Caco-2 (cell line): Measurements from ENCODE around the gene TFEC. TPM values are rescaled to one million over a fixed set of nuclear protein-coding genes. Genes with fewer than 3 reads are reported as not detected.

Experiments used
- BruUV-seq: library from RNA; stranded (reverse); fragments of 400-500 nt; replicated peaks from 2 replicates; lab custom pipeline; 2021; lab: Mats Ljungman, UMichigan
- CTCF ChIA-PET: fragments of 300-600 bp; sonication (Branson Sonifier 250); formaldehyde crosslinking; loops from one replicate; lab custom pipeline; 2022; ENCODE audit warnings: antibody characterized with exemption; lab: Charles Lee
- POLR2A ChIA-PET: fragments of 300-600 bp; sonication (Branson Sonifier 250); formaldehyde crosslinking; loops from one replicate; lab custom pipeline; 2022; ENCODE audit warnings: antibody characterized with exemption; lab: Charles Lee
- DNase-seq, 2 experiments: peaks; one replicate each; pipeline versions ENCODE4 v3.0.0 to v3.0.0-alpha.2; 2020 to 2022
- H3K27me3 ChIP-seq: replicated peaks from 2 replicates; pipeline ENCODE4 v1.6.0; 2011; ENCODE audit warnings: low read length; ENCODE audit not compliant: control insufficient read depth, insufficient read depth
- H3K36me3 ChIP-seq: 2 replicates; pipeline ENCODE4 v1.5.1; 2011; ENCODE audit warnings: low read length; ENCODE audit not compliant: control insufficient read depth, insufficient read depth
- H3K4me1 ChIP-seq: fragments of 250-450 bp; sonication (Bioruptor Pico); 2 replicates; pipeline ENCODE4 v1.5.1; 2020; ENCODE audit warnings: mild to moderate bottlenecking
- H3K4me3 ChIP-seq: 2 replicates; pipeline ENCODE4 v1.5.1; 2011; ENCODE audit warnings: low read depth, mild to moderate bottlenecking, control low read depth, low read length
- H3K9me3 ChIP-seq: fragments of 250-450 bp; sonication (Bioruptor Pico); 2 replicates; pipeline ENCODE4 v1.5.1; 2020; ENCODE audit warnings: mild to moderate bottlenecking, moderate library complexity
- H3K27ac Mint-ChIP-seq: one replicate; pipeline ENCODE4 v1.8.0; 2022; ENCODE audit warnings: mixed read lengths; ENCODE audit not compliant: unreplicated experiment
- H3K27me3 Mint-ChIP-seq: one replicate; pipeline ENCODE4 v1.8.0; 2022; ENCODE audit warnings: mixed read lengths; ENCODE audit not compliant: insufficient read depth, unreplicated experiment
- H3K36me3 Mint-ChIP-seq: one replicate; pipeline ENCODE4 v1.8.0; 2022; ENCODE audit warnings: mild to moderate bottlenecking, mixed read lengths; ENCODE audit not compliant: insufficient read depth, unreplicated experiment
- H3K4me1 Mint-ChIP-seq: one replicate; pipeline ENCODE4 v1.8.0; 2022; ENCODE audit warnings: low read depth, mixed read lengths; ENCODE audit not compliant: unreplicated experiment
- H3K4me3 Mint-ChIP-seq: one replicate; pipeline ENCODE4 v1.8.0; 2022; ENCODE audit warnings: mild to moderate bottlenecking, moderate library complexity, mixed read lengths; ENCODE audit not compliant: unreplicated experiment
- H3K9me3 Mint-ChIP-seq: one replicate; pipeline ENCODE4 v1.8.0; 2022; ENCODE audit warnings: mixed read lengths; ENCODE audit not compliant: unreplicated experiment
- CTCF ChIP-seq, 2 experiments: fragments of 200-600 bp in 1 of 2; IDR thresholded peaks; 1 replicate in 1 of 2; 2 replicates in 1 of 2; pipeline versions ENCODE4 v1.5.1 to v1.8.0; 2011 to 2022; ENCODE audit warnings: antibody characterized with exemption in 1 of 2, control low read depth in 1 of 2, inconsistent platforms in 1 of 2, low read depth in 1 of 2, low read length in 1 of 2, mild to moderate bottlenecking in 1 of 2, moderate library complexity in 1 of 2; ENCODE audit not compliant: insufficient read depth in 1 of 2, severe bottlenecking in 1 of 2, unreplicated experiment in 1 of 2
- intact Hi-C: fragments of 100-400 bp; cut with micrococcal nuclease; formaldehyde crosslinking; loops from one replicate; pipeline ENCODE4 v1.10.0; 2022; ENCODE audit not compliant: unreplicated experiment
- total RNA-seq: library from RNA; stranded (reverse); gene quantifications from 2 replicates; pipeline ENCODE4 v1.2.3, GENCODE V29; 2022

TFEC gene
- total RNA-seq, 1 experiment from 2014 or later, result 45.1 TPM

- no peaks in the 10 kb centered on the region for H3K9me3 ChIP-seq
- Mint-ChIP-seq H3K4me1 (peaks cover 7% of the 10 kb centered on the region), H3K27me3 (no peaks in the 10 kb centered on the region), H3K27ac (peak overlapping the region; percentile 65), H3K9me3 (peaks cover 9% of the 10 kb centered on the region), H3K36me3 (no peaks in the 10 kb centered on the region), H3K4me3 (no peak overlapping the region)
- no peaks in the 10 kb centered on the region for H3K36me3 ChIP-seq
- no peak overlapping the region for H3K4me3 ChIP-seq
- H3K4me1 ChIP-seq, result peaks cover 11% of the 10 kb centered on the region
- CTCF ChIA-PET, result no interaction called here
- TF ChIP-seq CTCF (IDR thresholded peaks at IDR 0.05; ENCODE audit: insufficient read depth in 1 of 2, low read depth in 1 of 2, low read length in 1 of 2, severe bottlenecking in 1 of 2, unreplicated experiment in 1 of 2), result no peak
- H3K27me3 ChIP-seq, result no peaks in the 10 kb centered on the region
- DNase-seq, result no peak
- intact Hi-C loops, result loop anchor here (2.0 kb wide), 1 partner anchor 44 kb away; no protein-coding TSS in a partner anchor
- BruUV-seq, result no TSS peak
- POLR2A ChIA-PET, result no interaction called here
These were observed 106.2 kb downstream of the TFEC start for GRCh38 chr7:115924411-115924810.

- no TSS peak for BruUV-seq
- Mint-ChIP-seq H3K4me1 (peaks cover 7% of the 10 kb centered on the region), H3K27me3 (no peaks in the 10 kb centered on the region), H3K36me3 (no peaks in the 10 kb centered on the region), H3K27ac (no peak overlapping the region), H3K9me3 (no peaks in the 10 kb centered on the region), H3K4me3 (no peak overlapping the region)
- Histone ChIP-seq H3K4me3 (no peak overlapping the region), H3K9me3 (no peaks in the 10 kb centered on the region), H3K27me3 (no peaks in the 10 kb centered on the region), H3K36me3 (no peaks in the 10 kb centered on the region), H3K4me1 (peaks cover 11% of the 10 kb centered on the region)
- CTCF ChIA-PET, result no interaction called here
- intact Hi-C loops, result no loop called here
- no peak for DNase-seq
- POLR2A ChIA-PET, result no interaction called here
- TF ChIP-seq CTCF (IDR thresholded peaks at IDR 0.05; ENCODE audit: insufficient read depth in 1 of 2, low read depth in 1 of 2, low read length in 1 of 2, severe bottlenecking in 1 of 2, unreplicated experiment in 1 of 2), result no peak
These were observed 110.2 kb downstream of the TFEC start for GRCh38 chr7:115920367-115920766.

- CTCF ChIA-PET, result no interaction called here
- H3K27me3 Mint-ChIP-seq, result no peaks in the 10 kb centered on the region
- intact Hi-C loops, result loop anchor here (5.0 kb wide), 1 partner anchor 163 kb away; no protein-coding TSS in a partner anchor
These were observed 115.6 kb downstream of the TFEC start for GRCh38 chr7:115914951-115915350.

More at GRCh38 chr7:115914951-115915350, 115.6 kb downstream of the TFEC start:
- BruUV-seq, result no TSS peak
- POLR2A ChIA-PET, result no interaction called here
- no peak for DNase-seq
- Histone ChIP-seq H3K27me3 (no peaks in the 10 kb centered on the region), H3K4me1 (no peaks in the 10 kb centered on the region), H3K9me3 (no peaks in the 10 kb centered on the region), H3K4me3 (no peak overlapping the region), H3K36me3 (no peaks in the 10 kb centered on the region)
- no peak for TF ChIP-seq CTCF (IDR thresholded peaks at IDR 0.05; ENCODE audit: insufficient read depth in 1 of 2, low read depth in 1 of 2, low read length in 1 of 2, severe bottlenecking in 1 of 2, unreplicated experiment in 1 of 2)
- Mint-ChIP-seq H3K4me3 (no peak overlapping the region), H3K36me3 (no peaks in the 10 kb centered on the region), H3K27ac (no peak overlapping the region), H3K9me3 (no peaks in the 10 kb centered on the region), H3K4me1 (peaks cover 5% of the 10 kb centered on the region)
